Hair follicle dermal papilla cell (primary cell): Measurements from ENCODE around the gene HSD11B1L. TPM values are rescaled to one million over a fixed set of nuclear protein-coding genes. Genes with fewer than 3 reads are reported as not detected.

Source experiments
- total RNA-seq: library from RNA; depleted of rRNA; stranded (reverse); fragments of >200 nt; gene quantifications from 2 replicates; pipeline ENCODE4 v1.2.3, GENCODE V29; 2012

The HSD11B1L gene, protein sequence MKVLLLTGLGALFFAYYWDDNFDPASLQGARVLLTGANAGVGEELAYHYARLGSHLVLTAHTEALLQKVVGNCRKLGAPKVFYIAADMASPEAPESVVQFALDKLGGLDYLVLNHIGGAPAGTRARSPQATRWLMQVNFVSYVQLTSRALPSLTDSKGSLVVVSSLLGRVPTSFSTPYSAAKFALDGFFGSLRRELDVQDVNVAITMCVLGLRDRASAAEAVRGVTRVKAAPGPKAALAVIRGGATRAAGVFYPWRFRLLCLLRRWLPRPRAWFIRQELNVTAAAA
- 14.1 and 15.2 TPM in 2 replicates for total RNA-seq

DNA sequence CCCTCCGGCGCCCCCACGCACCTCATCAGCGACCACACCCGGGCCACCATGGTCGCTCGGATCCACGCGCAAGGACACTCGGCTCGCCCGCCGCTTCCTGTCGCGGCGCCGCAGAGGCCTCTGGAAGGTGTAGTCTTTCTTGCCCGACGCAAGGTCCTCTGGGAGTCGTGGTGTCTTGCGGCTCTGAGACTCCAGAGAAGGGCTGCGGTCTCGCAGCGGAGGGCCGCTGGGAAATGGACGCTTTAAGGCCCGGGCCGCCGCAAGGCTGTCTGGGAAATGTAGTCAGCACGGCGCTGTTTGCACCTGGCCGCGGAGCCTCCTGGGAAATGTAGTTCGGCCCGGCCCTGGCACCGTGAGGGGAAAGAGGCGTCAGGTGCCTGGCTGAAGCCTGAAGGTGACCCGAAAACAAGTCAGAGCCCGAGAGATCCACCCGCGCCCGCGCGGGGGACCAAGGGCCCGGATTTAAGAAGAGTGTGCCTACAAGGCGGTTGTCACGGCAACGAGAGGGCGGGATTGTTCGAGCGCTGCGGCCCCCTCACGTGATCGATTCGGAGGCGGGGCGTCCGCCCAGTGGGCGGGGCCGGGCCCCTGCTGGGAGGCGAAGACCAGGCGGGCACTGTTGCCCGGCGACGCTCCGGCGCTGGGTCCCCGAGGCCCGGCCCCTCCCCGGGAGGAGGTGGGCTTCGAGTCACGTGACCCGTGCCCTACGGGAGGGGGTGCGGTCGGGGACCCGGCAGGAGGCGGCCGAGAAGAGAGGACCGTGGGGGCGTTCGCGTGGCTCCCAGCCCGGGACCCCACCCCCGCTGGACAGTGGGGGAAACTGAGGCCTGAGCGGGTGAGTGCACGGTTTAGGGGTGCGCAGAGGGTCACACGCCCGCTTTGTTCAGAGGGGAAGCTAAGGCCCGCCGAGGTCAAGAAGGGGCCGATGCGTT, at the start of gene HSD11B1L, which contains the start of gene MICOS13:
Gene HSD11B1L, plus strand, starts transcription at position 591 of the 932 bp plus-strand sequence. CDS start 3,806 bp downstream, outside the sequence.
Gene MICOS13, minus strand, starts transcription at position 80 of the 932 bp plus-strand sequence. Its CDS starts 30 bp downstream, at position 50.

DNA sequence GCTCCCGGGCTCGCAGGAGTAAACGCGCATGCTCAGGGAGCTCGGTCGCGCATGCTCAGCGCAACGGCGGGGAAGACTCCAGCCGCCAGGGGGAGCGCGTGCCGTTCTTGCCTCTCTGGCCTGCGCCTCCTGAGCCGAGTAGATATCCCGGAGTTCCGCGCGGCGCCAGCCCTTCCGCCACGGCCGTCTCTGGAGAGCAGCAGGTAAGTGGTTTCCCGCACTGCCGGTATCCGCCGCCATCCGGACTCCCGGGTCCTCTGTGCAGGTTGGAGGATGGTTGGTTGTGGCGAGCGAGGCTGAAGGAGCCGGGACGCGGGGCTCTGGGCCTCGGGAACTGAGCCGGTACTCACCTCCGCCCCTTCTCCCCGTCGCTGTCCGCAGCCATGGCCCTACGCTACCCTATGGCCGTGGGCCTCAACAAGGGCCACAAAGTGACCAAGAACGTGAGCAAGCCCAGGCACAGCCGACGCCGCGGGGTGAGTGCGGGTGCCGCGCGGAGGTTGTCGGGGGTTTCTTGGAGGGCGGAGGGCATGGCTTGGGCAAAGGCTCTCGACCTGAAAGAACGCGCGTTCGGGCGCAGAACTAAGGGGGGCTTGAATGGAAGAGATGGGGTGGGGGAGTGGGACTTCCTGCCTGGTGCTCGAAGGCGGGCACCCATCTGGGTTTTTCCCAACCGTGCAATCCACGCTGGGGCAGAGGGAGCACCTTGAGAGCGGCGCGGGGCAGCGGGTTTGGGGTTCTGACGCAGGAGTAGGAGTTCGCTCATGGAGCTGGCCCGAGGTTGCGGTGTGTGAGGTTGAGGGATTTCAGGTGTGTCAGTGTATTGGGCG, 9.5 kb downstream of the HSD11B1L start, which contains the start of gene RPL36:
Gene RPL36, plus strand, starts transcription at position 171 of the 830 bp plus-strand sequence. Its CDS starts 213 bp downstream, at position 384.

DNA sequence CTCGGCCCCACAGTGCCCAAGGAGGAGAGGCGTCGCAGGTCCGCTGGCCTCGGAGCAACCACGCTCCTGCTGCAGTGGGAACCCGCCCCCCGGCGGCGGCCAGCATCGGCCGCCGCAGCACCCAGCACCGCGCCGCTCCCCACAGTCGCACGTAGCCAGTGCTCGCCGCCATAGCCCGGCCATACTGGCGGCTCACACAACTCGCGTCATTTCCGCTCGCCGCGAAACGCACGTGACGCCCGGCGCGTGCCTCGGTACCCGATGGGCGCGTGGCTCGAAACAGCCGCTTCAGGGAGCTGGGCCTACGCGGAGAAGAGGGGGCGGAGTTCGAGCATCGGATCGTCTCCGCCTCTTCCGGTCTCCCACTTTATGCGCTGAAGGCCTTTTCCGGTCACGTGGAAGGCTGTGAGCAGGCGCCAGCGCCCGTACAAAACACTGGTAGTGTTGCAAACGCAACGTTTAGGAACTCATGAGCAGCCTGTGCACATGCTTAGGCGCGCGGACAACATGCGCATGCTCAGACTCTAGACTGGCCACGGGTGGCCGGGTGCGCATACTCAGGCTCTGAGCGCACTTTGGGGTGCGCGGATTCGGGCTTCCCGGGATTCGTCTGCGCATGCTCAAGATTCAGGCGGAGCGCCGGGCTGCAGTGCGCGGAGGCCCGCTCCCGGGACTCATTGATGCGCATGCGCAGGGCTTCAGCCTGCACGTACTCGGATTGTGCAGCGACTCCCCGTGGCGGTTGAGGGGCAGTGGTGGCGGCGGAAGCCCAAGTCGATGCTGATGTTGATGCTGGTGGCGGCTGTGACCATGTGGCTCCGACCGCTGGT, 39.3 kb downstream of the HSD11B1L start, which contains the start of the genes CATSPERD and LONP1:
Gene CATSPERD, plus strand, starts transcription at position 677 of the 830 bp plus-strand sequence. Its CDS starts 101 bp downstream, at position 778.
Gene LONP1, minus strand, starts transcription at position 186 of the 830 bp plus-strand sequence. Its CDS starts 14 bp downstream, at position 172.

Other genes with a start within 250 kb of the HSD11B1L start
- gene ZNRF4, start 225.6 kb upstream of the HSD11B1L start, total RNA-seq = not detected in 2 replicates
- gene TINCR, start 113.1 kb upstream of the HSD11B1L start, total RNA-seq = under 0.01 TPM in 2 replicates
- gene SAFB2, start 58.3 kb upstream of the HSD11B1L start, total RNA-seq = 27.3 and 29.8 TPM in 2 replicates
- gene SAFB, start 57.9 kb upstream of the HSD11B1L start, total RNA-seq = 29.4 and 39.0 TPM in 2 replicates
- 24.7 and 27.2 TPM in 2 replicates for gene MICOS13, start 511 bp upstream of the HSD11B1L start, total RNA-seq
- gene RPL36, start 9.3 kb downstream of the HSD11B1L start, total RNA-seq = 142 and 198 TPM in 2 replicates
- 96.9 and 103 TPM in 2 replicates for gene LONP1, start 39.1 kb downstream of the HSD11B1L start, total RNA-seq
- under 0.01 TPM in 1 of 2 replicates, not detected in the other for gene CATSPERD, start 39.6 kb downstream of the HSD11B1L start, total RNA-seq
- gene PRR22, start 103.7 kb downstream of the HSD11B1L start, total RNA-seq = 0.49 and 1.1 TPM in 2 replicates
- gene DUS3L, start 110.1 kb downstream of the HSD11B1L start, total RNA-seq = 26.3 and 30.7 TPM in 2 replicates
- 0.16 TPM in 1 of 2 replicates, not detected in the other for gene NRTN, start 124.0 kb downstream of the HSD11B1L start, total RNA-seq
- gene FUT6, start 158.7 kb downstream of the HSD11B1L start, total RNA-seq = not detected in 2 replicates
- not detected in 2 replicates for gene FUT3, start 170.4 kb downstream of the HSD11B1L start, total RNA-seq
- gene FUT5, start 189.5 kb downstream of the HSD11B1L start, total RNA-seq = not detected in 2 replicates
- 184 and 238 TPM in 2 replicates for gene NDUFA11, start 222.8 kb downstream of the HSD11B1L start, total RNA-seq
- 10.8 and 11.5 TPM in 2 replicates for gene VMAC, start 223.8 kb downstream of the HSD11B1L start, total RNA-seq
- gene CAPS, start 233.2 kb downstream of the HSD11B1L start, total RNA-seq = 27.9 and 31.5 TPM in 2 replicates